Stimulated activated CD4-positive, alpha-beta T cell treated with anti-CD3 and anti-CD28 coated beads, Interleukin-15, amount 100 ng/mL, for 24 hours (primary cell): ENCODE results near the gene OIT3.
"Not testable (repeated sequence)": the region's sequence is repeated elsewhere in the genome, so short reads cannot be mapped to it uniquely, and the experiment has no call there.

ENCODE experiments used
- DNase-seq: peaks from one replicate; pipeline ENCODE4 v3.0.0-alpha.2; 2020

OIT3 gene

GRCh38 chr10:72904806-72905205, 11.3 kb downstream of the OIT3 start:
- no peak for DNase-seq

GRCh38 chr10:72906446-72906845, 12.9 kb downstream of the OIT3 start:
- DNase-seq, result no peak

- DNase-seq, result no peak
These were observed 17.2 kb downstream of the OIT3 start for GRCh38 chr10:72910705-72911104.

GRCh38 chr10:72911758-72912157, 18.2 kb downstream of the OIT3 start:
- DNase-seq, result no peak

GRCh38 chr10:72912736-72913135, 19.2 kb downstream of the OIT3 start:
- DNase-seq, result no peak

- DNase-seq, result no peak
These were observed 19.7 kb downstream of the OIT3 start for GRCh38 chr10:72913287-72913686.

GRCh38 chr10:72917201-72917600, 23.7 kb downstream of the OIT3 start:
- not testable (repeated sequence) for DNase-seq

GRCh38 chr10:72917803-72918332, 24.3 kb downstream of the OIT3 start:
- not testable (repeated sequence) for DNase-seq

- no peak for DNase-seq
These were observed 24.8 kb downstream of the OIT3 start for GRCh38 chr10:72918352-72918751.

- not testable (repeated sequence) for DNase-seq
These were observed 27.7 kb downstream of the OIT3 start for GRCh38 chr10:72921147-72921683.

GRCh38 chr10:72924351-72924750, 30.8 kb downstream of the OIT3 start:
- DNase-seq, result no peak

- no peak for DNase-seq
These were observed 32.5 kb downstream of the OIT3 start for GRCh38 chr10:72925951-72926465.

GRCh38 chr10:72927485-72927884, 33.9 kb downstream of the OIT3 start:
- no peak for DNase-seq

- no peak for DNase-seq
These were observed 35.3 kb downstream of the OIT3 start for GRCh38 chr10:72928798-72929197.

GRCh38 chr10:72930276-72930675, 36.7 kb downstream of the OIT3 start:
- DNase-seq, result no peak

- DNase-seq, result no peak
These were observed 38.9 kb downstream of the OIT3 start for GRCh38 chr10:72932259-72933015.

- no peak for DNase-seq
These were observed 41.8 kb downstream of the OIT3 start for GRCh38 chr10:72935361-72935760.

- DNase-seq, result no peak
These were observed 50.1 kb downstream of the OIT3 start for GRCh38 chr10:72943498-72944234.

GRCh38 chr10:72946963-72947362, 53.4 kb downstream of the OIT3 start:
- DNase-seq, result no peak

- DNase-seq, result no peak
These were observed 55.2 kb downstream of the OIT3 start for GRCh38 chr10:72948762-72949161.

GRCh38 chr10:72951760-72952159, 58.2 kb downstream of the OIT3 start:
- no peak for DNase-seq

- DNase-seq, result no peak
These were observed 58.6 kb downstream of the OIT3 start for GRCh38 chr10:72952189-72952588.

GRCh38 chr10:72952642-72953158, 59.2 kb downstream of the OIT3 start:
- DNase-seq, result no peak
